ENCODE results near the gene FAM53B.
"Not testable (repeated sequence)": the region's sequence is repeated elsewhere in the genome, so short reads cannot be mapped to it uniquely, and the experiment has no call there.

FAM53B gene

GRCh38 chr10:124747745-124748144 lies 3.6 kb upstream of the FAM53B start:
- Mint-ChIP-seq H3K9me3 (no peaks in the 10 kb centered on the region), H3K27ac (no peak overlapping the region), H3K4me3 (no peak overlapping the region), H3K4me1 (peaks cover 10 to 14% of the 10 kb centered on the region in 2 donors), H3K36me3 (peaks cover 2 to 10% of the 10 kb centered on the region in 2 donors), H3K27me3 (no peaks in the 10 kb centered on the region)
- DNase-seq (no peak), ATAC-seq (replicated peaks) (no peak)

- ATAC-seq (replicated peaks) (no peak), DNase-seq (no peak)
- H3K9me3 Mint-ChIP-seq, result no peaks in the 10 kb centered on the region
- H3K36me3 Mint-ChIP-seq, result peaks cover 1 to 8% of the 10 kb centered on the region in 2 donors
- no peak overlapping the region for H3K27ac Mint-ChIP-seq
- peaks cover 15 to 21% of the 10 kb centered on the region in 2 donors for H3K4me1 Mint-ChIP-seq
- no peak overlapping the region for H3K4me3 Mint-ChIP-seq
- no peaks in the 10 kb centered on the region for H3K27me3 Mint-ChIP-seq
Measured at GRCh38 chr10:124746992-124747391, 2.8 kb upstream of the FAM53B start.

- H3K9me3 Mint-ChIP-seq; H3K36me3 Mint-ChIP-seq; H3K27me3 Mint-ChIP-seq; ATAC-seq (replicated peaks); H3K27ac Mint-ChIP-seq; DNase-seq; H3K4me3 Mint-ChIP-seq: not testable (repeated sequence)
- peaks cover 18 to 27% of the 10 kb centered on the region in 2 donors for H3K4me1 Mint-ChIP-seq
Measured at GRCh38 chr10:124746447-124746846, 2.3 kb upstream of the FAM53B start.

GRCh38 chr10:124745673-124746072 lies 1.5 kb upstream of the FAM53B start:
- peak overlapping the region; percentile 9 for H3K27ac Mint-ChIP-seq
- ATAC-seq (replicated peaks) (no peak), DNase-seq (no peak)
- no peak overlapping the region for H3K4me3 Mint-ChIP-seq
- H3K27me3 Mint-ChIP-seq, result no peaks in the 10 kb centered on the region
- peaks cover 1 to 4% of the 10 kb centered on the region in 2 donors for H3K36me3 Mint-ChIP-seq
- H3K9me3 Mint-ChIP-seq, result no peaks in the 10 kb centered on the region
- H3K4me1 Mint-ChIP-seq, result peaks cover 23 to 35% of the 10 kb centered on the region in 2 donors

- Mint-ChIP-seq H3K4me1 (peaks cover 27 to 39% of the 10 kb centered on the region in 2 donors), H3K36me3 (peaks cover 1 to 4% of the 10 kb centered on the region in 2 donors)
Measured at GRCh38 chr10:124745252-124745651, 1.1 kb upstream of the FAM53B start.

GRCh38 chr10:124743191-124744101 lies 732 bp downstream of the FAM53B start:
- ATAC-seq (replicated peaks), result peak in 1 of 2 donors; percentile 39
- Mint-ChIP-seq H3K4me1 (peaks cover 43 to 47% of the 10 kb centered on the region in 2 donors), H3K4me3 (peak overlapping the region; percentile 93 to 95), H3K27me3 (no peaks in the 10 kb centered on the region), H3K36me3 (peaks cover 1 to 17% of the 10 kb centered on the region in 2 donors), H3K27ac (peak overlapping the region; percentile 94), H3K9me3 (no peaks in the 10 kb centered on the region)
- DNase-seq, result no peak

More at GRCh38 chr10:124745252-124745651, 1.1 kb upstream of the FAM53B start:
- no peak overlapping the region for H3K4me3 Mint-ChIP-seq
- DNase-seq (no peak), ATAC-seq (replicated peaks) (no peak)
- H3K9me3 Mint-ChIP-seq, result no peaks in the 10 kb centered on the region
- H3K27me3 Mint-ChIP-seq, result no peaks in the 10 kb centered on the region
- H3K27ac Mint-ChIP-seq, result peak overlapping the region; percentile 9

GRCh38 chr10:124742413-124743190 lies 1.6 kb downstream of the FAM53B start:
- H3K27ac Mint-ChIP-seq, result peak overlapping the region; percentile 95
- H3K4me3 Mint-ChIP-seq, result peak overlapping the region; percentile 93 to 95
- ATAC-seq (replicated peaks) (no peak), DNase-seq (no peak)
- H3K4me1 Mint-ChIP-seq, result peaks cover 50 to 55% of the 10 kb centered on the region in 2 donors
- no peaks in the 10 kb centered on the region for H3K9me3 Mint-ChIP-seq
- no peaks in the 10 kb centered on the region for H3K27me3 Mint-ChIP-seq
- H3K36me3 Mint-ChIP-seq, result peaks cover 1 to 17% of the 10 kb centered on the region in 2 donors

- H3K27me3 Mint-ChIP-seq, result no peaks in the 10 kb centered on the region
- peaks cover 55 to 62% of the 10 kb centered on the region in 2 donors for H3K4me1 Mint-ChIP-seq
- H3K27ac Mint-ChIP-seq, result no peak overlapping the region
- no peak for ATAC-seq (replicated peaks)
- H3K4me3 Mint-ChIP-seq, result peak overlapping the region; percentile 93 to 95
- no peak for DNase-seq
- H3K36me3 Mint-ChIP-seq, result peaks cover 1 to 17% of the 10 kb centered on the region in 2 donors
- no peaks in the 10 kb centered on the region for H3K9me3 Mint-ChIP-seq
Measured at GRCh38 chr10:124741922-124742412, 2.2 kb downstream of the FAM53B start.

GRCh38 chr10:124741281-124741921 lies 2.8 kb downstream of the FAM53B start:
- H3K9me3 Mint-ChIP-seq, result no peaks in the 10 kb centered on the region
- DNase-seq, result peak; percentile 66
- no peaks in the 10 kb centered on the region for H3K27me3 Mint-ChIP-seq
- H3K4me3 Mint-ChIP-seq, result peak overlapping the region; percentile 86 to 93
- H3K36me3 Mint-ChIP-seq, result peaks cover 1 to 18% of the 10 kb centered on the region in 2 donors
- ATAC-seq (replicated peaks), result peak; percentile 67
- peaks cover 60 to 67% of the 10 kb centered on the region in 2 donors for H3K4me1 Mint-ChIP-seq
- peak overlapping the region; percentile 93 for H3K27ac Mint-ChIP-seq

- peaks cover 1 to 20% of the 10 kb centered on the region in 2 donors for H3K36me3 Mint-ChIP-seq
- H3K4me3 Mint-ChIP-seq, result peak overlapping the region; percentile 82 to 86
- H3K9me3 Mint-ChIP-seq, result no peaks in the 10 kb centered on the region
- ATAC-seq (replicated peaks), result peak; percentile 65 to 67
- no peaks in the 10 kb centered on the region for H3K27me3 Mint-ChIP-seq
- H3K4me1 Mint-ChIP-seq, result peaks cover 68 to 75% of the 10 kb centered on the region in 2 donors
- H3K27ac Mint-ChIP-seq, result peak overlapping the region; percentile 93
- DNase-seq, result peak; percentile 68
Measured at GRCh38 chr10:124740369-124741280, 3.6 kb downstream of the FAM53B start.

GRCh38 chr10:124739986-124740368 lies 4.2 kb downstream of the FAM53B start:
- H3K4me3 Mint-ChIP-seq, result peak overlapping the region; percentile 63 to 82

GRCh38 chr10:124739119-124739921 lies 4.9 kb downstream of the FAM53B start:
- H3K9me3 Mint-ChIP-seq, result no peaks in the 10 kb centered on the region
- peaks cover 77 to 88% of the 10 kb centered on the region in 2 donors for H3K4me1 Mint-ChIP-seq
- no peaks in the 10 kb centered on the region for H3K27me3 Mint-ChIP-seq
- DNase-seq, result no peak
- H3K36me3 Mint-ChIP-seq, result peaks cover 1 to 27% of the 10 kb centered on the region in 2 donors
- H3K27ac Mint-ChIP-seq, result peak overlapping the region; percentile 93
- ATAC-seq (replicated peaks), result no peak
- peak overlapping the region; percentile 63 to 82 for H3K4me3 Mint-ChIP-seq

More at GRCh38 chr10:124739986-124740368, 4.2 kb downstream of the FAM53B start:
- Mint-ChIP-seq H3K4me1 (peaks cover 73 to 81% of the 10 kb centered on the region in 2 donors), H3K27me3 (no peaks in the 10 kb centered on the region), H3K27ac (peak overlapping the region; percentile 93), H3K36me3 (peaks cover 1 to 23% of the 10 kb centered on the region in 2 donors), H3K9me3 (no peaks in the 10 kb centered on the region)
- DNase-seq (no peak), ATAC-seq (replicated peaks) (no peak)
